H1 (cell line): ENCODE results near the gene PGAM4. TPM values are rescaled to one million over a fixed set of nuclear protein-coding genes. Genes with fewer than 3 reads are reported as not detected.

Experiments
- CTCF ChIA-PET: fragments of 300-600 bp; sonication (Branson Sonifier 250); formaldehyde crosslinking; loops from one replicate; lab custom pipeline; 2021; ENCODE audit not compliant: partially characterized antibody; lab: Charles Lee
- POLR2A ChIA-PET: fragments of 300-600 bp; sonication (Branson Sonifier 250); formaldehyde crosslinking; loops from one replicate; lab custom pipeline; 2021; ENCODE audit warnings: inconsistent platforms; ENCODE audit not compliant: partially characterized antibody; lab: Charles Lee
- DNase-seq, 2 experiments: peaks; one replicate each; pipeline versions ENCODE4 v3.0.0 to v3.0.0-alpha.2; 2010 to 2022; ENCODE audit warnings: low spot score in 2 of 2, low read depth in 1 of 2, mixed read lengths in 1 of 2
- FAIRE-seq: peaks from 2 replicates; lab custom pipeline; 2011; peaks lifted over from hg19 to GRCh38; lab: Jason Lieb, UNC
- H2AFZ ChIP-seq: 2 replicates; pipeline ENCODE4 v1.8.1; 2012; ENCODE audit warnings: low read length, inconsistent platforms
- H2AK5ac ChIP-seq: 2 replicates; pipeline ENCODE4 v1.6.1; 2013; ENCODE audit warnings: low read depth, low read length
- H2BK120ac ChIP-seq: replicated peaks from 2 replicates; pipeline ENCODE3; 2013; ENCODE audit warnings: low read depth, low read length, inconsistent platforms
- H2BK12ac ChIP-seq: 2 replicates; pipeline ENCODE4 v1.6.1; 2013; ENCODE audit warnings: low read depth, low read length
- H2BK15ac ChIP-seq: 2 replicates; pipeline ENCODE4 v1.6.1; 2013; ENCODE audit warnings: low read length
- H2BK20ac ChIP-seq: 2 replicates; pipeline ENCODE4 v1.6.1; 2013; ENCODE audit warnings: low read length
- H2BK5ac ChIP-seq: 2 replicates; pipeline ENCODE4 v1.6.1; 2013; ENCODE audit warnings: low read depth, low read length
- H3K14ac ChIP-seq: 2 replicates; pipeline ENCODE4 v1.6.1; 2013; ENCODE audit warnings: inconsistent platforms; ENCODE audit not compliant: insufficient read length
- H3K18ac ChIP-seq: 2 replicates; pipeline ENCODE4 v1.6.1; 2013; ENCODE audit warnings: low read length; ENCODE audit errors: extremely low read depth
- H3K23ac ChIP-seq: 2 replicates; pipeline ENCODE4 v1.6.1; 2013; ENCODE audit warnings: inconsistent platforms; ENCODE audit not compliant: insufficient read length
- H3K23me2 ChIP-seq: 2 replicates; pipeline ENCODE4 v1.6.1; 2013; ENCODE audit warnings: low read depth, low read length
- H3K27ac ChIP-seq: 2 replicates; pipeline ENCODE4 v1.6.1; 2011; ENCODE audit warnings: low read depth, low read length, inconsistent platforms
- H3K27me3 ChIP-seq, 4 experiments: replicated peaks in 1 of 4; 1 replicate in 1 of 4; 2 replicates in 3 of 4; pipeline versions ENCODE4 v1.6.1 to v1.8.1; 2011 to 2013; ENCODE audit warnings: low read length in 3 of 4, mild to moderate bottlenecking in 3 of 4, inconsistent platforms in 2 of 4, mixed read lengths in 2 of 4, moderate library complexity in 1 of 4; ENCODE audit not compliant: control insufficient read depth in 3 of 4, insufficient read depth in 3 of 4; ENCODE audit errors: extremely low read depth in 1 of 4
- H3K36me3 ChIP-seq, 4 experiments: 2 replicates each; pipeline versions ENCODE4 v1.6.1 to v1.8.1; 2011 to 2013; ENCODE audit warnings: mild to moderate bottlenecking in 4 of 4, low read length in 3 of 4, moderate library complexity in 2 of 4, control low read depth in 1 of 4, inconsistent platforms in 1 of 4; ENCODE audit not compliant: insufficient read depth in 4 of 4, control insufficient read depth in 2 of 4
- H3K4ac ChIP-seq: replicated peaks from 2 replicates; pipeline ENCODE3; 2013; ENCODE audit warnings: low read length, low read depth, mixed read lengths, inconsistent platforms; ENCODE audit not compliant: insufficient read length
- H3K4me1 ChIP-seq, 4 experiments: replicated peaks in 1 of 4; 1 replicate in 1 of 4; 2 replicates in 3 of 4; pipeline versions ENCODE4 v1.6.1 to v1.8.1; 2011 to 2013; ENCODE audit warnings: low read length in 3 of 4, inconsistent platforms in 2 of 4, mixed read lengths in 1 of 4; ENCODE audit not compliant: insufficient read depth in 4 of 4, control insufficient read depth in 3 of 4
- H3K4me2 ChIP-seq, 2 experiments: 2 replicates each; pipeline versions ENCODE4 v1.6.1 to v1.8.1; 2011 to 2013; ENCODE audit warnings: low read depth in 2 of 2, low read length in 2 of 2, control low read depth in 1 of 2, inconsistent platforms in 1 of 2, mild to moderate bottlenecking in 1 of 2; ENCODE audit not compliant: insufficient read depth in 1 of 2
- H3K4me3 ChIP-seq, 4 experiments: fragments of 200-600, 300-600 bp in 1 of 4; sonication (generic), shearing (Covaris generic), sonication (Bioruptor Twin) in 1 of 4; 2 replicates each; pipeline versions ENCODE4 v1.5.1 to v1.8.1; 2011 to 2016; ENCODE audit warnings: low read length in 4 of 4, low read depth in 3 of 4, control low read depth in 2 of 4, inconsistent platforms in 2 of 4, mild to moderate bottlenecking in 2 of 4, mixed read lengths in 1 of 4, moderate library complexity in 1 of 4; ENCODE audit not compliant: insufficient read depth in 2 of 4; ENCODE audit errors: extremely low read depth in 1 of 4
- H3K56ac ChIP-seq: replicated peaks from 2 replicates; pipeline ENCODE3; 2013; ENCODE audit warnings: low read depth, mild to moderate bottlenecking, mixed read lengths, low read length, inconsistent platforms; ENCODE audit not compliant: insufficient read length
- H3K79me1 ChIP-seq: 2 replicates; pipeline ENCODE4 v1.6.1; 2013; ENCODE audit warnings: low read depth, low read length, control low read depth
- H3K79me2 ChIP-seq, 2 experiments: 2 replicates each; pipeline versions ENCODE4 v1.6.1 to v1.8.1; 2012 to 2013; ENCODE audit warnings: low read length in 2 of 2, mild to moderate bottlenecking in 2 of 2, inconsistent platforms in 1 of 2; ENCODE audit not compliant: insufficient read depth in 2 of 2, control insufficient read depth in 1 of 2
- H3K9ac ChIP-seq, 4 experiments: replicated peaks in 1 of 4; 1 replicate in 1 of 4; 2 replicates in 3 of 4; pipeline versions ENCODE4 v1.6.1 to v1.8.1; 2011 to 2013; ENCODE audit warnings: low read depth in 3 of 4, low read length in 3 of 4, control low read depth in 2 of 4, mild to moderate bottlenecking in 2 of 4, moderate library complexity in 2 of 4, inconsistent platforms in 1 of 4; ENCODE audit errors: extremely low read depth in 1 of 4
- H3K9me3 ChIP-seq, 2 experiments: 2 replicates each; pipeline versions ENCODE4 v1.6.1 to v1.8.1; 2012 to 2013; ENCODE audit warnings: mild to moderate bottlenecking in 2 of 2, moderate library complexity in 2 of 2, control low read depth in 1 of 2, inconsistent platforms in 1 of 2, low read depth in 1 of 2, low read length in 1 of 2, mixed read lengths in 1 of 2; ENCODE audit not compliant: insufficient read depth in 2 of 2
- H4K20me1 ChIP-seq, 2 experiments: replicated peaks in 1 of 2; 2 replicates each; pipeline versions ENCODE3 to v1.8.1; 2011 to 2013; ENCODE audit warnings: inconsistent platforms in 2 of 2, low read length in 2 of 2, mild to moderate bottlenecking in 1 of 2; ENCODE audit not compliant: insufficient read depth in 2 of 2, control insufficient read depth in 1 of 2
- H4K5ac ChIP-seq: 2 replicates; pipeline ENCODE4 v1.6.1; 2013; ENCODE audit warnings: low read length, low read depth, mixed read lengths, inconsistent platforms; ENCODE audit not compliant: insufficient read length
- H4K8ac ChIP-seq: 2 replicates; pipeline ENCODE4 v1.8.0; 2013; ENCODE audit warnings: mild to moderate bottlenecking, moderate library complexity, low read length, inconsistent platforms; ENCODE audit not compliant: insufficient read depth; ENCODE audit errors: extremely low read depth
- H4K91ac ChIP-seq: replicated peaks from 2 replicates; pipeline ENCODE3; 2013; ENCODE audit warnings: low read length, mixed read lengths, inconsistent platforms; ENCODE audit not compliant: insufficient read length
- EP300 ChIP-seq, 2 experiments: IDR thresholded peaks; 1 replicate in 1 of 2; 2 replicates in 1 of 2; pipeline ENCODE4 v1.6.1; 2011 to 2012; ENCODE audit warnings: low read depth in 2 of 2, low read length in 2 of 2, mild to moderate bottlenecking in 2 of 2, borderline replicate concordance in 1 of 2, inconsistent platforms in 1 of 2, moderate library complexity in 1 of 2
- HDAC6 ChIP-seq: IDR thresholded peaks from one replicate; pipeline ENCODE4 v1.7.1; 2012; ENCODE audit warnings: low read depth, mild to moderate bottlenecking, inconsistent platforms, low read length, moderate library complexity
- KDM1A ChIP-seq: fragments of 200-600, 300-600 bp; sonication (generic); IDR thresholded peaks from 2 replicates; pipeline ENCODE4 v1.7.1; 2016; ENCODE audit warnings: mild to moderate bottlenecking, low read length, borderline replicate concordance
- KDM5A ChIP-seq: fragments of 200-600 bp; IDR thresholded peaks from 2 replicates; pipeline ENCODE4 v1.7.1; 2012; ENCODE audit warnings: mild to moderate bottlenecking, low read length, inconsistent platforms, mixed read lengths
- POLR2AphosphoS5 ChIP-seq: IDR thresholded peaks from 2 replicates; pipeline ENCODE4 v1.6.1; 2011; ENCODE audit warnings: low read depth, low read length
- SP4 ChIP-seq: IDR thresholded peaks from 2 replicates; pipeline ENCODE4 v1.6.1; 2012; ENCODE audit warnings: low read length, inconsistent platforms
- SUZ12 ChIP-seq: fragments of 200-600 bp; sonication (generic); IDR thresholded peaks from 2 replicates; pipeline ENCODE4 v1.6.1; 2012; ENCODE audit warnings: mild to moderate bottlenecking, inconsistent platforms, low read length, moderate library complexity, mixed read lengths
- TBP ChIP-seq: IDR thresholded peaks from 2 replicates; pipeline ENCODE4 v1.6.1; 2011; ENCODE audit warnings: low read depth, low read length, improper control_type of control experiment
- TEAD4 ChIP-seq: IDR thresholded peaks from 2 replicates; pipeline ENCODE4 v1.6.1; 2012; ENCODE audit warnings: low read depth, low read length, inconsistent platforms, mixed read lengths
- YY1 ChIP-seq: IDR thresholded peaks from 2 replicates; pipeline ENCODE4 v1.6.1; 2011; ENCODE audit warnings: low read depth, mild to moderate bottlenecking, low read length
- WGBS, 2 experiments: shearing (Covaris generic) in 1 of 2; methylation state at CpG; one replicate each; pipeline versions ENCODE4 v1.1.6 to v1.1.7; 2013 to 2015; ENCODE audit warnings: low lambda C conversion rate in 2 of 2, mixed read lengths in 2 of 2, inconsistent platforms in 1 of 2, low coverage in 1 of 2, missing lambda C conversion rate in 1 of 2; ENCODE audit not compliant: insufficient replicate concordance in 2 of 2, insufficient coverage in 1 of 2, insufficient read length in 1 of 2; ENCODE audit errors: extremely low coverage in 1 of 2, missing lambda C conversion rate in 1 of 2; 5-methylcytosine and 5-hydroxymethylcytosine counted together
- polyA plus RNA-seq, 7 experiments: library from polyadenylated mRNA; depleted of rRNA in 3 of 7; stranded (reverse) in 5 of 7; unstranded in 2 of 7; fragments of >200 nt in 5 of 7; fragments of 200-250 nt in 2 of 7; gene quantifications; 1 replicate in 5 of 7; 2 replicates in 1 of 7; 4 replicates in 1 of 7; pipeline versions ENCODE4 v1.2.1 to v1.2.3, GENCODE V29; 2011 to 2013; ENCODE audit warnings: missing spikeins in 2 of 7, mixed read lengths in 2 of 7
- total RNA-seq: library from RNA; stranded (reverse); fragmentation: NEBNext Ultra II Directional; extraction: Animal tissue kit (Norgen Biotek cat#: 25700); gene quantifications from 2 replicates; pipeline ENCODE4 v1.2.1, GENCODE V29; 2021
- TF ChIP-seq, protein P1 (sequence below): IDR thresholded peaks from 2 replicates; pipeline ENCODE4 v1.6.1; 2012; ENCODE audit warnings: low read length, inconsistent platforms
- TF ChIP-seq, protein P2 (sequence below): IDR thresholded peaks from 2 replicates; pipeline ENCODE4 v1.6.1; 2011; ENCODE audit warnings: low read length, improper control_type of control experiment

PGAM4 gene
- total and polyA plus RNA-seq, 2 of the 8 experiments (the other 6 are each of a cell fraction or from before 2014, with no cell fraction given): 0.54 to 0.56 TPM

DNA sequence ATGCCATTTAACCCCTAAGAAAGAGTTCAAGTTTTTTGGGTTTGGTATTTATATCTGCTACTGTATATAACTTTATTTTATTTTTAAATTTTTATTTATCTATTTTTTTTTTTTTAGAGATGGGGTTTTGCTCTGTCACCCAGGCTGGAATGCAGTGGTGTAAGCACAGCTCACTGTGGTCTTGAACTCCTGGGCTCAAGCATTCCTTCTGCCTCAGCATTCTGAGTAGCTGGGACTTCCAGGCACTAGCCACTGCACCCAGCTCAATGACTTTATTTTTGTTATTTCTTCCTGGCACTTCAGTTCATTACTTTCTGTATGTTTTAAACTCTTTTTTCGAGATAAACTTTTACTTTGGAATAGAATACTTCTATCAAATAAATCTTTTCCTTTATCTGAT is 42.4 kb upstream of the PGAM4 start:
- Histone ChIP-seq H3K23ac (no peak overlapping the region), H3K79me1 (no peaks in the 10 kb centered on the region), H2AFZ (no peak overlapping the region), H3K4me2 (no peak overlapping the region), H3K27me3 (no peaks in the 10 kb centered on the region), H3K14ac (no peak overlapping the region), H2BK12ac (no peak overlapping the region), H2AK5ac (no peak overlapping the region), H4K91ac (no peak overlapping the region), H2BK20ac (no peak overlapping the region), H3K9me3 (no peaks in the 10 kb centered on the region), H3K79me2 (no peaks in the 10 kb centered on the region), H2BK5ac (no peak overlapping the region), H4K5ac (no peak overlapping the region), H3K4me3 (no peak overlapping the region), H3K56ac (no peak overlapping the region), H3K4ac (no peak overlapping the region), H4K8ac (no peak overlapping the region), H3K4me1 (no peaks in the 10 kb centered on the region), H3K36me3 (no peaks in the 10 kb centered on the region), H2BK15ac (no peak overlapping the region), H3K9ac (no peak overlapping the region), H4K20me1 (no peaks in the 10 kb centered on the region), H2BK120ac (no peak overlapping the region), H3K23me2 (no peaks in the 10 kb centered on the region), H3K18ac (no peak overlapping the region), H3K27ac (no peak overlapping the region)
- DNase-seq (no peak), FAIRE-seq (no peak)
- CTCF ChIA-PET: interaction anchor here (0.6 to 2.1 kb wide), 2 partner anchors 13 to 568 kb away, joined by 4 to 8 read pairs; no protein-coding TSS in a partner anchor
- POLR2A ChIA-PET: no interaction called here
- 77% methylated on average over 1 of the region's 1 CpG; no CpG with 5 or more reads in 1 of the 2 experiments for WGBS, 2 experiments
- TF ChIP-seq, protein P1, sequence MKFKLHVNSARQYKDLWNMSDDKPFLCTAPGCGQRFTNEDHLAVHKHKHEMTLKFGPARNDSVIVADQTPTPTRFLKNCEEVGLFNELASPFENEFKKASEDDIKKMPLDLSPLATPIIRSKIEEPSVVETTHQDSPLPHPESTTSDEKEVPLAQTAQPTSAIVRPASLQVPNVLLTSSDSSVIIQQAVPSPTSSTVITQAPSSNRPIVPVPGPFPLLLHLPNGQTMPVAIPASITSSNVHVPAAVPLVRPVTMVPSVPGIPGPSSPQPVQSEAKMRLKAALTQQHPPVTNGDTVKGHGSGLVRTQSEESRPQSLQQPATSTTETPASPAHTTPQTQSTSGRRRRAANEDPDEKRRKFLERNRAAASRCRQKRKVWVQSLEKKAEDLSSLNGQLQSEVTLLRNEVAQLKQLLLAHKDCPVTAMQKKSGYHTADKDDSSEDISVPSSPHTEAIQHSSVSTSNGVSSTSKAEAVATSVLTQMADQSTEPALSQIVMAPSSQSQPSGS: no peak
- no peak for TF ChIP-seq SP4
- no peak for TF ChIP-seq TEAD4
- no peak for TF ChIP-seq SUZ12
- no peak for TF ChIP-seq TBP
- TF ChIP-seq KDM5A: no peak
- TF ChIP-seq HDAC6: no peak
- TF ChIP-seq KDM1A: no peak
- TF ChIP-seq, protein P2, sequence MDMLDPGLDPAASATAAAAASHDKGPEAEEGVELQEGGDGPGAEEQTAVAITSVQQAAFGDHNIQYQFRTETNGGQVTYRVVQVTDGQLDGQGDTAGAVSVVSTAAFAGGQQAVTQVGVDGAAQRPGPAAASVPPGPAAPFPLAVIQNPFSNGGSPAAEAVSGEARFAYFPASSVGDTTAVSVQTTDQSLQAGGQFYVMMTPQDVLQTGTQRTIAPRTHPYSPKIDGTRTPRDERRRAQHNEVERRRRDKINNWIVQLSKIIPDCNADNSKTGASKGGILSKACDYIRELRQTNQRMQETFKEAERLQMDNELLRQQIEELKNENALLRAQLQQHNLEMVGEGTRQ: no peak
- TF ChIP-seq YY1: no peak
- TF ChIP-seq POLR2AphosphoS5: no peak
- TF ChIP-seq EP300 (IDR thresholded peaks at IDR 0.05; ENCODE audit: borderline replicate concordance in 1 of 2, low read depth in 2 of 2, low read length in 2 of 2): no peak
